A549 (cell line): ENCODE results near the gene ASTL.

Experiments
- BHLHE40 ChIP-seq: IDR thresholded peaks from 2 replicates; pipeline ENCODE4 v1.6.1; 2012; ENCODE audit warnings: low read depth, low read length, inconsistent platforms
- CTCF ChIP-seq: fragments of >200 bp; sonication (Bioruptor Twin); formaldehyde crosslinking; IDR thresholded peaks from 3 replicates; pipeline ENCODE4 v1.5.1; 2016
- EP300 ChIP-seq, 2 experiments: fragments of >200 bp; sonication (Bioruptor Twin); formaldehyde crosslinking; IDR thresholded peaks; 2 replicates in 1 of 2; 3 replicates in 1 of 2; pipeline ENCODE4 v1.6.1; 2016 to 2017
- KDM1A ChIP-seq: fragments of 200-600 bp; sonication (generic); IDR thresholded peaks from 2 replicates; pipeline ENCODE4 v1.6.1; 2016; ENCODE audit warnings: low read depth, mild to moderate bottlenecking
- PHF8 ChIP-seq: fragments of 200-600 bp; sonication (generic); IDR thresholded peaks from 2 replicates; pipeline ENCODE4 v1.6.1; 2016; ENCODE audit warnings: low read depth, mild to moderate bottlenecking, antibody characterized with exemption, moderate library complexity, borderline replicate concordance
- RAD21 ChIP-seq, 2 experiments: fragments of >200 bp in 1 of 2; sonication (Bioruptor Twin) in 1 of 2; formaldehyde crosslinking in 1 of 2; IDR thresholded peaks in 1 of 2; conservative IDR thresholded peaks in 1 of 2; 2 replicates in 1 of 2; 3 replicates in 1 of 2; pipeline ENCODE4 v1.6.1; 2012 to 2018; ENCODE audit warnings: inconsistent platforms in 1 of 2
- REST ChIP-seq: fragments of 200-600 bp; sonication (generic); IDR thresholded peaks from 2 replicates; pipeline ENCODE4 v1.6.1; 2016; ENCODE audit warnings: antibody characterized with exemption, mild to moderate bottlenecking, moderate library complexity
- USF2 ChIP-seq: fragments of 450-650 bp; IDR thresholded peaks from 2 replicates; pipeline ENCODE4 v1.6.1; 2014; ENCODE audit warnings: antibody characterized with exemption
- ZFP36 ChIP-seq: fragments of 450-650 bp; IDR thresholded peaks from 2 replicates; pipeline ENCODE4 v1.6.1; 2014; ENCODE audit warnings: borderline replicate concordance; ENCODE audit not compliant: partially characterized antibody

GRCh38 chr2:96153991-96154431 is 15.7 kb upstream of the ASTL start:
- TF ChIP-seq CTCF (no peak), PHF8 (no peak), RAD21 (conservative IDR thresholded peaks at IDR 0.05 in 1 of 2, IDR thresholded peaks at IDR 0.05 in 1 of 2) (no peak), USF2 (no peak), REST (no peak), ZFP36 (no peak), BHLHE40 (no peak), EP300 (IDR thresholded peaks at IDR 0.05) (no peak), KDM1A (no peak)
